H1 (cell line): ENCODE data around the gene MMD. TPM values are rescaled to one million over a fixed set of nuclear protein-coding genes. Genes with fewer than 3 reads are reported as not detected.

Source experiments
- CTCF ChIA-PET: fragments of 300-600 bp; sonication (Branson Sonifier 250); formaldehyde crosslinking; loops from one replicate; lab custom pipeline; 2021; ENCODE audit not compliant: partially characterized antibody; lab: Charles Lee
- POLR2A ChIA-PET: fragments of 300-600 bp; sonication (Branson Sonifier 250); formaldehyde crosslinking; loops from one replicate; lab custom pipeline; 2021; ENCODE audit warnings: inconsistent platforms; ENCODE audit not compliant: partially characterized antibody; lab: Charles Lee
- DNase-seq, 2 experiments: peaks; one replicate each; pipeline versions ENCODE4 v3.0.0 to v3.0.0-alpha.2; 2010 to 2022; ENCODE audit warnings: low spot score in 2 of 2, low read depth in 1 of 2, mixed read lengths in 1 of 2
- FAIRE-seq: peaks from 2 replicates; lab custom pipeline; 2011; peaks lifted over from hg19 to GRCh38; lab: Jason Lieb, UNC
- H2AFZ ChIP-seq: 2 replicates; pipeline ENCODE4 v1.8.1; 2012; ENCODE audit warnings: low read length, inconsistent platforms
- H2AK5ac ChIP-seq: 2 replicates; pipeline ENCODE4 v1.6.1; 2013; ENCODE audit warnings: low read depth, low read length
- H2BK120ac ChIP-seq: replicated peaks from 2 replicates; pipeline ENCODE3; 2013; ENCODE audit warnings: low read depth, low read length, inconsistent platforms
- H2BK12ac ChIP-seq: 2 replicates; pipeline ENCODE4 v1.6.1; 2013; ENCODE audit warnings: low read depth, low read length
- H2BK15ac ChIP-seq: 2 replicates; pipeline ENCODE4 v1.6.1; 2013; ENCODE audit warnings: low read length
- H2BK20ac ChIP-seq: 2 replicates; pipeline ENCODE4 v1.6.1; 2013; ENCODE audit warnings: low read length
- H2BK5ac ChIP-seq: 2 replicates; pipeline ENCODE4 v1.6.1; 2013; ENCODE audit warnings: low read depth, low read length
- H3K14ac ChIP-seq: 2 replicates; pipeline ENCODE4 v1.6.1; 2013; ENCODE audit warnings: inconsistent platforms; ENCODE audit not compliant: insufficient read length
- H3K18ac ChIP-seq: 2 replicates; pipeline ENCODE4 v1.6.1; 2013; ENCODE audit warnings: low read length; ENCODE audit errors: extremely low read depth
- H3K23ac ChIP-seq: 2 replicates; pipeline ENCODE4 v1.6.1; 2013; ENCODE audit warnings: inconsistent platforms; ENCODE audit not compliant: insufficient read length
- H3K23me2 ChIP-seq: 2 replicates; pipeline ENCODE4 v1.6.1; 2013; ENCODE audit warnings: low read depth, low read length
- H3K27ac ChIP-seq: 2 replicates; pipeline ENCODE4 v1.6.1; 2011; ENCODE audit warnings: low read depth, low read length, inconsistent platforms
- H3K27me3 ChIP-seq, 4 experiments: replicated peaks in 1 of 4; 1 replicate in 1 of 4; 2 replicates in 3 of 4; pipeline versions ENCODE4 v1.6.1 to v1.8.1; 2011 to 2013; ENCODE audit warnings: low read length in 3 of 4, mild to moderate bottlenecking in 3 of 4, inconsistent platforms in 2 of 4, mixed read lengths in 2 of 4, moderate library complexity in 1 of 4; ENCODE audit not compliant: control insufficient read depth in 3 of 4, insufficient read depth in 3 of 4; ENCODE audit errors: extremely low read depth in 1 of 4
- H3K36me3 ChIP-seq, 4 experiments: 2 replicates each; pipeline versions ENCODE4 v1.6.1 to v1.8.1; 2011 to 2013; ENCODE audit warnings: mild to moderate bottlenecking in 4 of 4, low read length in 3 of 4, moderate library complexity in 2 of 4, control low read depth in 1 of 4, inconsistent platforms in 1 of 4; ENCODE audit not compliant: insufficient read depth in 4 of 4, control insufficient read depth in 2 of 4
- H3K4ac ChIP-seq: replicated peaks from 2 replicates; pipeline ENCODE3; 2013; ENCODE audit warnings: low read length, low read depth, mixed read lengths, inconsistent platforms; ENCODE audit not compliant: insufficient read length
- H3K4me1 ChIP-seq, 4 experiments: replicated peaks in 1 of 4; 1 replicate in 1 of 4; 2 replicates in 3 of 4; pipeline versions ENCODE4 v1.6.1 to v1.8.1; 2011 to 2013; ENCODE audit warnings: low read length in 3 of 4, inconsistent platforms in 2 of 4, mixed read lengths in 1 of 4; ENCODE audit not compliant: insufficient read depth in 4 of 4, control insufficient read depth in 3 of 4
- H3K4me2 ChIP-seq, 2 experiments: 2 replicates each; pipeline versions ENCODE4 v1.6.1 to v1.8.1; 2011 to 2013; ENCODE audit warnings: low read depth in 2 of 2, low read length in 2 of 2, control low read depth in 1 of 2, inconsistent platforms in 1 of 2, mild to moderate bottlenecking in 1 of 2; ENCODE audit not compliant: insufficient read depth in 1 of 2
- H3K4me3 ChIP-seq, 4 experiments: fragments of 200-600, 300-600 bp in 1 of 4; sonication (generic), shearing (Covaris generic), sonication (Bioruptor Twin) in 1 of 4; 2 replicates each; pipeline versions ENCODE4 v1.5.1 to v1.8.1; 2011 to 2016; ENCODE audit warnings: low read length in 4 of 4, low read depth in 3 of 4, control low read depth in 2 of 4, inconsistent platforms in 2 of 4, mild to moderate bottlenecking in 2 of 4, mixed read lengths in 1 of 4, moderate library complexity in 1 of 4; ENCODE audit not compliant: insufficient read depth in 2 of 4; ENCODE audit errors: extremely low read depth in 1 of 4
- H3K56ac ChIP-seq: replicated peaks from 2 replicates; pipeline ENCODE3; 2013; ENCODE audit warnings: low read depth, mild to moderate bottlenecking, mixed read lengths, low read length, inconsistent platforms; ENCODE audit not compliant: insufficient read length
- H3K79me1 ChIP-seq: 2 replicates; pipeline ENCODE4 v1.6.1; 2013; ENCODE audit warnings: low read depth, low read length, control low read depth
- H3K79me2 ChIP-seq, 2 experiments: 2 replicates each; pipeline versions ENCODE4 v1.6.1 to v1.8.1; 2012 to 2013; ENCODE audit warnings: low read length in 2 of 2, mild to moderate bottlenecking in 2 of 2, inconsistent platforms in 1 of 2; ENCODE audit not compliant: insufficient read depth in 2 of 2, control insufficient read depth in 1 of 2
- H3K9ac ChIP-seq, 4 experiments: replicated peaks in 1 of 4; 1 replicate in 1 of 4; 2 replicates in 3 of 4; pipeline versions ENCODE4 v1.6.1 to v1.8.1; 2011 to 2013; ENCODE audit warnings: low read depth in 3 of 4, low read length in 3 of 4, control low read depth in 2 of 4, mild to moderate bottlenecking in 2 of 4, moderate library complexity in 2 of 4, inconsistent platforms in 1 of 4; ENCODE audit errors: extremely low read depth in 1 of 4
- H3K9me3 ChIP-seq, 2 experiments: 2 replicates each; pipeline versions ENCODE4 v1.6.1 to v1.8.1; 2012 to 2013; ENCODE audit warnings: mild to moderate bottlenecking in 2 of 2, moderate library complexity in 2 of 2, control low read depth in 1 of 2, inconsistent platforms in 1 of 2, low read depth in 1 of 2, low read length in 1 of 2, mixed read lengths in 1 of 2; ENCODE audit not compliant: insufficient read depth in 2 of 2
- H4K20me1 ChIP-seq, 2 experiments: replicated peaks in 1 of 2; 2 replicates each; pipeline versions ENCODE3 to v1.8.1; 2011 to 2013; ENCODE audit warnings: inconsistent platforms in 2 of 2, low read length in 2 of 2, mild to moderate bottlenecking in 1 of 2; ENCODE audit not compliant: insufficient read depth in 2 of 2, control insufficient read depth in 1 of 2
- H4K5ac ChIP-seq: 2 replicates; pipeline ENCODE4 v1.6.1; 2013; ENCODE audit warnings: low read length, low read depth, mixed read lengths, inconsistent platforms; ENCODE audit not compliant: insufficient read length
- H4K8ac ChIP-seq: 2 replicates; pipeline ENCODE4 v1.8.0; 2013; ENCODE audit warnings: mild to moderate bottlenecking, moderate library complexity, low read length, inconsistent platforms; ENCODE audit not compliant: insufficient read depth; ENCODE audit errors: extremely low read depth
- H4K91ac ChIP-seq: replicated peaks from 2 replicates; pipeline ENCODE3; 2013; ENCODE audit warnings: low read length, mixed read lengths, inconsistent platforms; ENCODE audit not compliant: insufficient read length
- ATF2 ChIP-seq: IDR thresholded peaks from 2 replicates; pipeline ENCODE4 v1.6.1; 2012; ENCODE audit warnings: low read length, inconsistent platforms
- BACH1 ChIP-seq: IDR thresholded peaks from 2 replicates; pipeline ENCODE4 v1.6.1; 2012; ENCODE audit warnings: low read length, improper control_type of control experiment
- BCL11A ChIP-seq, 2 experiments: IDR thresholded peaks; one replicate each; pipeline ENCODE4 v1.6.1; 2011; ENCODE audit warnings: low read depth in 2 of 2, low read length in 2 of 2, mild to moderate bottlenecking in 2 of 2
- CREB1 ChIP-seq: IDR thresholded peaks from 2 replicates; pipeline ENCODE4 v1.6.1; 2012; ENCODE audit warnings: inconsistent platforms
- GTF2F1 ChIP-seq: IDR thresholded peaks from 2 replicates; pipeline ENCODE4 v1.6.1; 2012; ENCODE audit warnings: low read depth, low read length, improper control_type of control experiment, borderline replicate concordance
- HDAC6 ChIP-seq: IDR thresholded peaks from one replicate; pipeline ENCODE4 v1.7.1; 2012; ENCODE audit warnings: low read depth, mild to moderate bottlenecking, inconsistent platforms, low read length, moderate library complexity
- JUND ChIP-seq: IDR thresholded peaks from 2 replicates; pipeline ENCODE4 v1.6.1; 2011; ENCODE audit warnings: mild to moderate bottlenecking, improper control_type of control experiment, low read length
- KDM4A ChIP-seq: IDR thresholded peaks from one replicate; pipeline ENCODE4 v1.7.1; 2012; ENCODE audit warnings: low read depth, mild to moderate bottlenecking, moderate library complexity, low read length, inconsistent platforms; ENCODE audit not compliant: severe bottlenecking
- TAF1 ChIP-seq: IDR thresholded peaks from 2 replicates; pipeline ENCODE4 v1.6.1; 2011; ENCODE audit warnings: mild to moderate bottlenecking, low read depth, low read length
- WGBS, 2 experiments: shearing (Covaris generic) in 1 of 2; methylation state at CpG; one replicate each; pipeline versions ENCODE4 v1.1.6 to v1.1.7; 2013 to 2015; ENCODE audit warnings: low lambda C conversion rate in 2 of 2, mixed read lengths in 2 of 2, inconsistent platforms in 1 of 2, low coverage in 1 of 2, missing lambda C conversion rate in 1 of 2; ENCODE audit not compliant: insufficient replicate concordance in 2 of 2, insufficient coverage in 1 of 2, insufficient read length in 1 of 2; ENCODE audit errors: extremely low coverage in 1 of 2, missing lambda C conversion rate in 1 of 2; 5-methylcytosine and 5-hydroxymethylcytosine counted together
- polyA plus RNA-seq, 7 experiments: library from polyadenylated mRNA; depleted of rRNA in 3 of 7; stranded (reverse) in 5 of 7; unstranded in 2 of 7; fragments of >200 nt in 5 of 7; fragments of 200-250 nt in 2 of 7; gene quantifications; 1 replicate in 5 of 7; 2 replicates in 1 of 7; 4 replicates in 1 of 7; pipeline versions ENCODE4 v1.2.1 to v1.2.3, GENCODE V29; 2011 to 2013; ENCODE audit warnings: missing spikeins in 2 of 7, mixed read lengths in 2 of 7
- total RNA-seq: library from RNA; stranded (reverse); fragmentation: NEBNext Ultra II Directional; extraction: Animal tissue kit (Norgen Biotek cat#: 25700); gene quantifications from 2 replicates; pipeline ENCODE4 v1.2.1, GENCODE V29; 2021
- TF ChIP-seq, protein P1 (sequence below): IDR thresholded peaks from 2 replicates; pipeline ENCODE4 v1.6.1; 2012; ENCODE audit warnings: inconsistent platforms

MMD gene
- total and polyA plus RNA-seq, 2 of the 8 experiments (the other 6 are each of a cell fraction or from before 2014, with no cell fraction given) = 28.2 to 37.8 TPM

- DNase-seq = no peak
- H3K56ac ChIP-seq = no peak overlapping the region
- H3K4me2 ChIP-seq = no peak overlapping the region
- no peak overlapping the region for H3K4ac ChIP-seq
- no peaks in the 10 kb centered on the region for H3K36me3 ChIP-seq
- peaks cover 0 to 5% of the 10 kb centered on the region in 2 experiments; a peak in 1 of 4 replicates for H3K9me3 ChIP-seq
- POLR2A ChIA-PET = no interaction called here
- H3K23ac ChIP-seq = no peak overlapping the region
- no peak overlapping the region for H2BK15ac ChIP-seq
- no peak overlapping the region for H3K9ac ChIP-seq
- H4K20me1 ChIP-seq = no peaks in the 10 kb centered on the region
- no peak overlapping the region for H3K18ac ChIP-seq
- H2BK12ac ChIP-seq = no peak overlapping the region
- H2BK20ac ChIP-seq = no peak overlapping the region
- FAIRE-seq = no peak
- H4K8ac ChIP-seq = no peak overlapping the region
- H3K79me2 ChIP-seq = no peaks in the 10 kb centered on the region
- 94% methylated on average over 1 of the region's 1 CpG; no CpG with 5 or more reads in 1 of the 2 experiments for WGBS, 2 experiments
- H3K4me1 ChIP-seq = peaks cover 0 to 2% (median 0%) of the 10 kb centered on the region in 4 experiments; a peak in 1 of 7 replicates
- no peak overlapping the region for H2AK5ac ChIP-seq
- no peak overlapping the region for H4K5ac ChIP-seq
- TF ChIP-seq GTF2F1 (no peak), BCL11A (IDR thresholded peaks at IDR 0.05; ENCODE audit: low read depth in 2 of 2, low read length in 2 of 2) (no peak), JUND (no peak), CREB1 (no peak), ATF2 (no peak), BACH1 (no peak), HDAC6 (no peak), KDM4A (no peak), TAF1 (no peak)
- TF ChIP-seq, protein P1, sequence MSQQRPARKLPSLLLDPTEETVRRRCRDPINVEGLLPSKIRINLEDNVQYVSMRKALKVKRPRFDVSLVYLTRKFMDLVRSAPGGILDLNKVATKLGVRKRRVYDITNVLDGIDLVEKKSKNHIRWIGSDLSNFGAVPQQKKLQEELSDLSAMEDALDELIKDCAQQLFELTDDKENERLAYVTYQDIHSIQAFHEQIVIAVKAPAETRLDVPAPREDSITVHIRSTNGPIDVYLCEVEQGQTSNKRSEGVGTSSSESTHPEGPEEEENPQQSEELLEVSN = no peak
- H3K4me3 ChIP-seq = no peak overlapping the region
- no peak overlapping the region for H2AFZ ChIP-seq
- H3K14ac ChIP-seq = no peak overlapping the region
- no peak overlapping the region for H3K27ac ChIP-seq
- CTCF ChIA-PET = interaction anchor here (0.7 to 3.2 kb wide), 6 partner anchors 10 to 373 kb away, joined by 3 to 21 read pairs (median 4); no protein-coding TSS in a partner anchor
- no peak overlapping the region for H2BK5ac ChIP-seq
- no peak overlapping the region for H4K91ac ChIP-seq
- H3K79me1 ChIP-seq = no peaks in the 10 kb centered on the region
- no peak overlapping the region for H2BK120ac ChIP-seq
- H3K27me3 ChIP-seq = no peaks in the 10 kb centered on the region; a peak in 1 of 7 replicates
- H3K23me2 ChIP-seq = peaks cover 1% of the 10 kb centered on the region; the same call in 1 of the 2 replicates
Observed at GRCh38 chr17:55363033-55363432, 58.6 kb downstream of the MMD start.
